MM.1S (cell line): ENCODE data around the gene LMTK3.

Experiments
- CTCF ChIP-seq: fragments of 300-600 bp; sonication (generic); IDR thresholded peaks from 2 replicates; pipeline ENCODE4 v1.5.1; 2016; ENCODE audit warnings: antibody characterized with exemption, low read length, mixed read lengths
- EZH2 ChIP-seq: fragments of 300-600 bp; sonication (generic); optimal IDR thresholded peaks from 2 replicates; pipeline ENCODE3; 2017; ENCODE audit warnings: low read depth, mild to moderate bottlenecking, antibody characterized with exemption, low read length, mixed read lengths

DNA sequence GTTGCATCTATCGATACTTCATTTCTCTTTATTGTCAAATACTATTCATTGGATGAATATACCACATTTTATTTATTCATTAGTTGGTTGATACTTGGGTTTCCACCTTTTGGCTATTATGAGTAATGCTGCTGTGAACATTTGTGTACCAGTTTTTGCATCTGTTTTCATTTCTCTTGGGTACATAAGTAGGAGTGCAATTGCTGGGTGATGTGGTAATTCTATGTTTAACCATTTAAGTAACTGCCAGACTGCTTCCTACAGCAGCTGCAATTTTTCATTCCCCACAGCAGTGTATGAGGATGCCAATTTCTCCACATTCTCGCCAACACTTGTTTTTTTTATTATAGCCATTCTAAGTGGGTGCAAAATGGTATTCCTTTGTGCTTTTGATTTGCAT is 53.6 kb downstream of the LMTK3 start:
- TF ChIP-seq CTCF (no peak), EZH2 (no peak)
